Kidney epithelial cell (primary cell): Measurements from ENCODE around the gene FBLN2. TPM values are rescaled to one million over a fixed set of nuclear protein-coding genes. Genes with fewer than 3 reads are reported as not detected.

Experiments
- DNase-seq: peaks from one replicate; pipeline ENCODE4 v3.0.0-alpha.2; 2010; ENCODE audit warnings: low read depth
- H3K27me3 ChIP-seq: 2 replicates; pipeline ENCODE4 v1.6.0; 2011; ENCODE audit warnings: low read length; ENCODE audit not compliant: control insufficient read depth, insufficient read depth
- H3K36me3 ChIP-seq: 2 replicates; pipeline ENCODE4 v1.5.1; 2011; ENCODE audit warnings: low read length; ENCODE audit not compliant: control insufficient read depth, insufficient read depth
- H3K4me3 ChIP-seq: 2 replicates; pipeline ENCODE4 v1.5.1; 2011; ENCODE audit warnings: low read depth, mild to moderate bottlenecking, control low read depth, low read length
- total RNA-seq: library from RNA; depleted of rRNA; stranded (reverse); fragments of >200 nt; gene quantifications from 2 replicates; pipeline ENCODE4 v1.2.3, GENCODE V29; 2015
- TF ChIP-seq, protein P1 (sequence below): IDR thresholded peaks from 2 replicates; pipeline ENCODE4 v1.5.1; 2011; ENCODE audit warnings: mild to moderate bottlenecking, moderate library complexity, low read length, control low read depth, inconsistent platforms; ENCODE audit not compliant: insufficient read depth, poor library complexity, severe bottlenecking

FBLN2 gene
- total RNA-seq, 1 donor from 2014 or later: 6.7 TPM

GRCh38 chr3:13537244-13537908 is 11.5 kb upstream of the FBLN2 start:
- Histone ChIP-seq H3K4me3 (no peak overlapping the region), H3K27me3 (peaks cover 5% of the 10 kb centered on the region), H3K36me3 (no peaks in the 10 kb centered on the region)
- TF ChIP-seq, protein P1, sequence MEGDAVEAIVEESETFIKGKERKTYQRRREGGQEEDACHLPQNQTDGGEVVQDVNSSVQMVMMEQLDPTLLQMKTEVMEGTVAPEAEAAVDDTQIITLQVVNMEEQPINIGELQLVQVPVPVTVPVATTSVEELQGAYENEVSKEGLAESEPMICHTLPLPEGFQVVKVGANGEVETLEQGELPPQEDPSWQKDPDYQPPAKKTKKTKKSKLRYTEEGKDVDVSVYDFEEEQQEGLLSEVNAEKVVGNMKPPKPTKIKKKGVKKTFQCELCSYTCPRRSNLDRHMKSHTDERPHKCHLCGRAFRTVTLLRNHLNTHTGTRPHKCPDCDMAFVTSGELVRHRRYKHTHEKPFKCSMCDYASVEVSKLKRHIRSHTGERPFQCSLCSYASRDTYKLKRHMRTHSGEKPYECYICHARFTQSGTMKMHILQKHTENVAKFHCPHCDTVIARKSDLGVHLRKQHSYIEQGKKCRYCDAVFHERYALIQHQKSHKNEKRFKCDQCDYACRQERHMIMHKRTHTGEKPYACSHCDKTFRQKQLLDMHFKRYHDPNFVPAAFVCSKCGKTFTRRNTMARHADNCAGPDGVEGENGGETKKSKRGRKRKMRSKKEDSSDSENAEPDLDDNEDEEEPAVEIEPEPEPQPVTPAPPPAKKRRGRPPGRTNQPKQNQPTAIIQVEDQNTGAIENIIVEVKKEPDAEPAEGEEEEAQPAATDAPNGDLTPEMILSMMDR: no peak
- DNase-seq: no peak

- Histone ChIP-seq H3K4me3 (no peak overlapping the region), H3K36me3 (no peaks in the 10 kb centered on the region), H3K27me3 (peaks cover 2% of the 10 kb centered on the region)
- TF ChIP-seq, protein P1: no peak
- DNase-seq: peak; percentile 63
Observed at GRCh38 chr3:13537909-13538296, 11.0 kb upstream of the FBLN2 start.

GRCh38 chr3:13538520-13539291 is 10.2 kb upstream of the FBLN2 start:
- TF ChIP-seq, protein P1: no peak
- Histone ChIP-seq H3K27me3 (peaks cover 2% of the 10 kb centered on the region), H3K36me3 (no peaks in the 10 kb centered on the region), H3K4me3 (no peak overlapping the region)
- no peak for DNase-seq

DNA sequence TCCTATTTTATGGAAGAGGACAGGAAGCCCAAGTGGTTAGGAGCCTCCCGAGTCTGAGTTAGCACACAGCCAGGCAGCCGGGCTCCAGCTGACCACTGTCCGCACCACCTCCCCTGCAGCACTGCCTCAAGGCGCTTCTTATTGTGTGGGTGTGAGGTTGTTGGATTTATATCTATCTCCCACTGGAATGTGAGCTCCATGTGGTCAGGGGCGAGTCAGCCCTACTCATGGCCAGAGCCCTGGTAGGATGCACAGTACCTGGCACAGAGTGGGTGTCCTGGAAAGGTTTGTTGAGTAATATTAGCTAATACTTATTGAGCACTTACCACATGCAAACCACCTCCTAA is 9.7 kb upstream of the FBLN2 start:
- H3K36me3 ChIP-seq: no peaks in the 10 kb centered on the region
- TF ChIP-seq, protein P1: no peak
- no peak for DNase-seq
- H3K27me3 ChIP-seq: no peaks in the 10 kb centered on the region
- H3K4me3 ChIP-seq: no peak overlapping the region

DNA sequence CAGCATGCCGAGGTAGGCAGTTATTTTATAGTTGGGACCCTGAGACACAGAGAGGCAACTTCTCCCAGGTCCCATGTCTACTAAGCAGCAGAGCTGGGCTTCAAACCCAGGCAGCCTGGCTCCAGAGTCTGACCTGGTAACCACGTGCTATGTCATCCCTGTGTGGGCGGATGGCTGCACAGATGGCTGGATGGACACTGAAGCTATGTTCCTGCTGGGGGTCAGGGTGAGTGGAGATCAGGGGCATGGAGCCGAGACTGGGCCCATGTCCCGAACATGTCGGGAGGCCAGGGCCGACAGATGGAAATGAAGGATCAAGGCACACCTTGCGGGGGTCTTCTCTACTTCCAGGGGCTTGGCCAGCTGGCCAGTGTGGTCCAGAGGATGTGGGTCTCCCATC is 9.3 kb upstream of the FBLN2 start:
- no peak for DNase-seq
- Histone ChIP-seq H3K36me3 (no peaks in the 10 kb centered on the region), H3K27me3 (no peaks in the 10 kb centered on the region), H3K4me3 (no peak overlapping the region)
- TF ChIP-seq, protein P1: no peak
